Trophoblast cell (in vitro differentiated cells and primary cell): Measurements from ENCODE around the gene MUCL3.

Source experiments
- DNase-seq, 2 donors: peaks; one replicate each; pipeline ENCODE4 v3.0.0-alpha.2; 2016
- H2AFZ ChIP-seq: 2 replicates; pipeline ENCODE4 v1.6.1; 2013; ENCODE audit warnings: low read length, moderate library complexity, mild to moderate bottlenecking; ENCODE audit not compliant: insufficient read depth, poor library complexity
- H2AK5ac ChIP-seq: 2 replicates; pipeline ENCODE4 v1.6.1; 2013; ENCODE audit warnings: mild to moderate bottlenecking, low read length
- H2BK120ac ChIP-seq: 2 replicates; pipeline ENCODE4 v1.6.1; 2013; ENCODE audit warnings: low read length, mild to moderate bottlenecking, moderate library complexity; ENCODE audit not compliant: insufficient read depth, poor library complexity
- H2BK12ac ChIP-seq: 2 replicates; pipeline ENCODE4 v1.6.1; 2013; ENCODE audit warnings: mild to moderate bottlenecking, low read length, moderate library complexity
- H2BK5ac ChIP-seq: 2 replicates; pipeline ENCODE4 v1.6.1; 2013; ENCODE audit warnings: low read length, low read depth, moderate library complexity, mild to moderate bottlenecking; ENCODE audit not compliant: poor library complexity
- H3K14ac ChIP-seq: 2 replicates; pipeline ENCODE4 v1.6.1; 2013; ENCODE audit warnings: mild to moderate bottlenecking, low read length
- H3K18ac ChIP-seq: 2 replicates; pipeline ENCODE4 v1.6.1; 2013; ENCODE audit warnings: mild to moderate bottlenecking, low read length
- H3K23ac ChIP-seq: 2 replicates; pipeline ENCODE4 v1.6.1; 2013; ENCODE audit warnings: low read length
- H3K27ac ChIP-seq: 2 replicates; pipeline ENCODE4 v1.5.1; 2013; ENCODE audit warnings: low read depth, mild to moderate bottlenecking, inconsistent platforms, low read length, moderate library complexity
- H3K27me3 ChIP-seq: 2 replicates; pipeline ENCODE4 v1.6.1; 2013; ENCODE audit warnings: inconsistent platforms, mild to moderate bottlenecking, low read length, moderate library complexity; ENCODE audit not compliant: insufficient read depth
- H3K36me3 ChIP-seq, 2 experiments: 1 replicate in 1 of 2; 2 replicates in 1 of 2; pipeline ENCODE4 v1.6.1; 2013; ENCODE audit warnings: low read length in 2 of 2, mild to moderate bottlenecking in 2 of 2, moderate library complexity in 1 of 2; ENCODE audit not compliant: insufficient read depth in 2 of 2, control insufficient read depth in 1 of 2
- H3K4ac ChIP-seq: 2 replicates; pipeline ENCODE4 v1.6.1; 2013; ENCODE audit warnings: low read depth, mild to moderate bottlenecking, low read length, moderate library complexity
- H3K4me1 ChIP-seq, 2 experiments: 1 replicate in 1 of 2; 2 replicates in 1 of 2; pipeline ENCODE4 v1.6.1; 2013; ENCODE audit warnings: low read length in 2 of 2, mild to moderate bottlenecking in 2 of 2, moderate library complexity in 1 of 2; ENCODE audit not compliant: insufficient read depth in 2 of 2, control insufficient read depth in 1 of 2
- H3K4me2 ChIP-seq: 2 replicates; pipeline ENCODE4 v1.6.1; 2013; ENCODE audit warnings: inconsistent platforms, mild to moderate bottlenecking, low read length, moderate library complexity
- H3K4me3 ChIP-seq: 2 replicates; pipeline ENCODE4 v1.5.1; 2013; ENCODE audit warnings: mild to moderate bottlenecking, low read depth, low read length, inconsistent platforms
- H3K79me1 ChIP-seq: one replicate; pipeline ENCODE4 v1.6.1; 2013; ENCODE audit warnings: low read length
- H3K79me2 ChIP-seq: 2 replicates; pipeline ENCODE4 v1.6.1; 2013; ENCODE audit warnings: low read length, mild to moderate bottlenecking; ENCODE audit not compliant: control insufficient read depth, insufficient read depth, poor library complexity
- H3K9ac ChIP-seq: 2 replicates; pipeline ENCODE4 v1.6.1; 2013; ENCODE audit warnings: mild to moderate bottlenecking, low read length
- H3K9me3 ChIP-seq: 2 replicates; pipeline ENCODE4 v1.6.1; 2013; ENCODE audit warnings: low read depth, mild to moderate bottlenecking, control low read depth, inconsistent platforms, low read length; ENCODE audit not compliant: insufficient read depth
- H4K12ac ChIP-seq: 2 replicates; pipeline ENCODE4 v1.6.1; 2013; ENCODE audit warnings: low read depth, mild to moderate bottlenecking, low read length, moderate library complexity
- H4K8ac ChIP-seq: 2 replicates; pipeline ENCODE4 v1.6.1; 2013; ENCODE audit warnings: low read depth, mild to moderate bottlenecking, low read length, moderate library complexity
- H4K91ac ChIP-seq: one replicate; pipeline ENCODE4 v1.6.1; 2013; ENCODE audit warnings: low read depth, mild to moderate bottlenecking, low read length, moderate library complexity
- WGBS: extraction: QIAGEN DNeasy Blood & Tissue Kit; methylation state at CpG from one replicate; pipeline ENCODE4 v1.1.7; 2013; ENCODE audit warnings: missing lambda C conversion rate; ENCODE audit not compliant: insufficient read length, insufficient coverage; ENCODE audit errors: extremely low coverage; 5-methylcytosine and 5-hydroxymethylcytosine counted together

Gene MUCL3

GRCh38 chr6:30990422-30991086, 49.8 kb downstream of the MUCL3 start:
- Histone ChIP-seq H3K9ac (no peak overlapping the region), H3K18ac (no peak overlapping the region), H3K14ac (no peak overlapping the region), H2AFZ (no peak overlapping the region), H3K36me3 (no peaks in the 10 kb centered on the region), H2AK5ac (no peak overlapping the region), H3K23ac (no peak overlapping the region), H3K27ac (no peak overlapping the region), H3K4me3 (no peak overlapping the region), H3K4ac (no peak overlapping the region), H3K79me2 (no peaks in the 10 kb centered on the region), H2BK120ac (no peak overlapping the region), H4K8ac (no peak overlapping the region), H2BK12ac (peak overlapping the region; percentile 45), H3K27me3 (no peaks in the 10 kb centered on the region), H3K4me2 (no peak overlapping the region), H3K9me3 (no peaks in the 10 kb centered on the region), H3K4me1 (peaks cover 7 to 12% of the 10 kb centered on the region in 2 experiments), H4K12ac (no peak overlapping the region), H2BK5ac (no peak overlapping the region), H4K91ac (no peak overlapping the region), H3K79me1 (peaks cover 2% of the 10 kb centered on the region)
- WGBS: no CpG with 5 or more reads among the region's 8 CpGs
- DNase-seq: peak in 1 of 2 donors; percentile 23

GRCh38 chr6:30991891-30992290, 51.1 kb downstream of the MUCL3 start:
- Histone ChIP-seq H2BK120ac (no peak overlapping the region), H3K23ac (no peak overlapping the region), H2AK5ac (no peak overlapping the region), H3K4me2 (no peak overlapping the region), H2BK12ac (no peak overlapping the region), H3K4me3 (no peak overlapping the region), H3K27me3 (no peaks in the 10 kb centered on the region), H2BK5ac (no peak overlapping the region), H3K18ac (no peak overlapping the region), H4K8ac (no peak overlapping the region), H2AFZ (no peak overlapping the region), H3K4me1 (peaks cover 7 to 12% of the 10 kb centered on the region in 2 experiments), H3K79me1 (peaks cover 2% of the 10 kb centered on the region), H3K9me3 (no peaks in the 10 kb centered on the region), H3K14ac (no peak overlapping the region), H4K12ac (no peak overlapping the region), H3K79me2 (no peaks in the 10 kb centered on the region), H3K9ac (no peak overlapping the region), H3K4ac (no peak overlapping the region), H3K36me3 (no peaks in the 10 kb centered on the region), H3K27ac (no peak overlapping the region), H4K91ac (no peak overlapping the region)
- DNase-seq: no peak
- WGBS: no CpG with 5 or more reads among the region's 2 CpGs

GRCh38 chr6:30997301-30997700, 56.5 kb downstream of the MUCL3 start:
- H2BK120ac ChIP-seq: no peak overlapping the region
- H2AK5ac ChIP-seq: no peak overlapping the region
- H4K91ac ChIP-seq: no peak overlapping the region
- H3K79me2 ChIP-seq: no peaks in the 10 kb centered on the region
- H3K23ac ChIP-seq: no peak overlapping the region
- no peaks in the 10 kb centered on the region for H3K27me3 ChIP-seq
- H3K9me3 ChIP-seq: peaks cover 2% of the 10 kb centered on the region
- H2AFZ ChIP-seq: no peak overlapping the region
- H2BK5ac ChIP-seq: no peak overlapping the region
- no peak overlapping the region for H2BK12ac ChIP-seq
- H4K8ac ChIP-seq: no peak overlapping the region
- no peak overlapping the region for H3K27ac ChIP-seq
- H3K36me3 ChIP-seq: no peaks in the 10 kb centered on the region
- no peaks in the 10 kb centered on the region for H3K4me1 ChIP-seq
- DNase-seq: no peak
- no peaks in the 10 kb centered on the region for H3K79me1 ChIP-seq
- no peak overlapping the region for H4K12ac ChIP-seq
- no peak overlapping the region for H3K14ac ChIP-seq
- WGBS: no CpG with 5 or more reads among the region's 2 CpGs
- H3K4ac ChIP-seq: no peak overlapping the region
- H3K9ac ChIP-seq: no peak overlapping the region
- no peak overlapping the region for H3K4me2 ChIP-seq
- no peak overlapping the region for H3K18ac ChIP-seq
- no peak overlapping the region for H3K4me3 ChIP-seq

GRCh38 chr6:30998785-30999184, 58.0 kb downstream of the MUCL3 start:
- H2AFZ ChIP-seq: no peak overlapping the region
- H3K9ac ChIP-seq: no peak overlapping the region
- no peak overlapping the region for H4K8ac ChIP-seq
- H3K4me2 ChIP-seq: no peak overlapping the region
- no peak overlapping the region for H4K12ac ChIP-seq
- no peak overlapping the region for H3K4ac ChIP-seq
- H3K23ac ChIP-seq: no peak overlapping the region
- no peak overlapping the region for H2BK12ac ChIP-seq
- no peaks in the 10 kb centered on the region for H3K79me1 ChIP-seq
- no peak overlapping the region for H2AK5ac ChIP-seq
- no peak overlapping the region for H3K18ac ChIP-seq
- H4K91ac ChIP-seq: no peak overlapping the region
- H3K9me3 ChIP-seq: peaks cover 2% of the 10 kb centered on the region
- H3K27me3 ChIP-seq: no peaks in the 10 kb centered on the region
- H3K14ac ChIP-seq: no peak overlapping the region
- H3K36me3 ChIP-seq: no peaks in the 10 kb centered on the region
- DNase-seq: no peak
- no peak overlapping the region for H2BK5ac ChIP-seq
- H2BK120ac ChIP-seq: no peak overlapping the region
- no peak overlapping the region for H3K4me3 ChIP-seq
- no peaks in the 10 kb centered on the region for H3K4me1 ChIP-seq
- no peak overlapping the region for H3K27ac ChIP-seq
- H3K79me2 ChIP-seq: no peaks in the 10 kb centered on the region
- WGBS: no CpG with 5 or more reads among the region's 5 CpGs
